Epithelial cell of proximal tubule (primary cell): ENCODE measurements around the gene SNX33. TPM values are rescaled to one million over a fixed set of nuclear protein-coding genes. Genes with fewer than 3 reads are reported as not detected.
"Not testable (repeated sequence)": the region's sequence is repeated elsewhere in the genome, so short reads cannot be mapped to it uniquely, and the experiment has no call there.

ENCODE experiments used
- DNase-seq: peaks from one replicate; pipeline ENCODE4 v3.0.0-alpha.2; 2011; ENCODE audit warnings: low read depth
- H3K4me3 ChIP-seq: 2 replicates; pipeline ENCODE4 v1.5.1; 2011; ENCODE audit warnings: low read depth, mild to moderate bottlenecking, low read length
- CTCF ChIP-seq: conservative IDR thresholded peaks from 2 replicates; pipeline ENCODE4 v1.5.1; 2012; ENCODE audit warnings: low read depth, mild to moderate bottlenecking, low read length
- total RNA-seq: library from RNA; depleted of rRNA; stranded (reverse); fragments of >200 nt; gene quantifications from 2 replicates; pipeline ENCODE4 v1.2.3, GENCODE V29; 2015

Gene SNX33
- total RNA-seq, 1 donor from 2014 or later: 6.7 TPM

- no peak for TF ChIP-seq CTCF
- no peak for DNase-seq
- no peak overlapping the region for H3K4me3 ChIP-seq
These were observed 54.7 kb downstream of the SNX33 start for GRCh38 chr15:75702436-75702835.

- H3K4me3 ChIP-seq, DNase-seq: not testable (repeated sequence)
These were observed 55.9 kb downstream of the SNX33 start for GRCh38 chr15:75703440-75704262.

GRCh38 chr15:75704263-75704615 lies 56.5 kb downstream of the SNX33 start:
- no peak for DNase-seq
- no peak overlapping the region for H3K4me3 ChIP-seq
- no peak for TF ChIP-seq CTCF

GRCh38 chr15:75704618-75705017 lies 56.9 kb downstream of the SNX33 start:
- no peak for TF ChIP-seq CTCF

GRCh38 chr15:75705375-75705774 lies 57.7 kb downstream of the SNX33 start:
- not testable (repeated sequence) for H3K4me3 ChIP-seq, DNase-seq

More at GRCh38 chr15:75704618-75705017, 56.9 kb downstream of the SNX33 start:
- H3K4me3 ChIP-seq: no peak overlapping the region
- DNase-seq: no peak

- TF ChIP-seq CTCF: no peak
- no peak for DNase-seq
- H3K4me3 ChIP-seq: no peak overlapping the region
These were observed 58.4 kb downstream of the SNX33 start for GRCh38 chr15:75705854-75706681.

GRCh38 chr15:75706682-75706954 lies 58.9 kb downstream of the SNX33 start:
- no peak overlapping the region for H3K4me3 ChIP-seq
- no peak for TF ChIP-seq CTCF
- DNase-seq: no peak

GRCh38 chr15:75709458-75709857 lies 61.7 kb downstream of the SNX33 start:
- H3K4me3 ChIP-seq, DNase-seq: not testable (repeated sequence)

GRCh38 chr15:75710874-75711273 lies 63.2 kb downstream of the SNX33 start:
- DNase-seq, H3K4me3 ChIP-seq: not testable (repeated sequence)

- not testable (repeated sequence) for H3K4me3 ChIP-seq, DNase-seq
These were observed 63.8 kb downstream of the SNX33 start for GRCh38 chr15:75711495-75711894.
